Activated T-helper 2 cell treated with anti-CD3 and anti-CD28 coated beads, Interferon-gamma antibody, Interleukin-2, Interleukin-4, amounts not matched to agents 10 μg/mL and 5 μg/mL and 100 μg/mL, durations not matched to agents 14 hours and 24 hours and 36 hours (primary cell): Measurements from ENCODE around the gene DGCR2. TPM values are rescaled to one million over a fixed set of nuclear protein-coding genes. Genes with fewer than 3 reads are reported as not detected.

Experiments
- DNase-seq: peaks from one replicate; pipeline ENCODE4 v3.0.0; 2021; ENCODE audit warnings: low spot score
- H3K27ac Mint-ChIP-seq: one replicate; pipeline ENCODE4 v1.8.0; 2021; ENCODE audit warnings: mixed read lengths
- H3K27me3 Mint-ChIP-seq: one replicate; pipeline ENCODE4 v1.8.0; 2021; ENCODE audit warnings: low read depth, mixed read lengths
- H3K36me3 Mint-ChIP-seq: one replicate; pipeline ENCODE4 v1.8.0; 2021; ENCODE audit warnings: low read depth, mixed read lengths
- H3K4me1 Mint-ChIP-seq: one replicate; pipeline ENCODE4 v1.8.0; 2021; ENCODE audit warnings: low read depth, mixed read lengths
- H3K4me3 Mint-ChIP-seq: one replicate; pipeline ENCODE4 v1.8.0; 2021; ENCODE audit warnings: low read depth, mild to moderate bottlenecking, moderate library complexity, mixed read lengths
- H3K9me3 Mint-ChIP-seq: one replicate; pipeline ENCODE4 v1.8.0; 2021; ENCODE audit warnings: mixed read lengths
- intact Hi-C: fragments of 100-400 bp; cut with micrococcal nuclease; formaldehyde crosslinking; loops from one replicate; pipeline ENCODE4 v1.15.1; 2023
- total RNA-seq: library from RNA; stranded (reverse); gene quantifications from 2 replicates; pipeline ENCODE4 v1.2.3, GENCODE V29; 2022

DGCR2 gene
- total RNA-seq, 1 donor from 2014 or later: 22.5 TPM

DNA sequence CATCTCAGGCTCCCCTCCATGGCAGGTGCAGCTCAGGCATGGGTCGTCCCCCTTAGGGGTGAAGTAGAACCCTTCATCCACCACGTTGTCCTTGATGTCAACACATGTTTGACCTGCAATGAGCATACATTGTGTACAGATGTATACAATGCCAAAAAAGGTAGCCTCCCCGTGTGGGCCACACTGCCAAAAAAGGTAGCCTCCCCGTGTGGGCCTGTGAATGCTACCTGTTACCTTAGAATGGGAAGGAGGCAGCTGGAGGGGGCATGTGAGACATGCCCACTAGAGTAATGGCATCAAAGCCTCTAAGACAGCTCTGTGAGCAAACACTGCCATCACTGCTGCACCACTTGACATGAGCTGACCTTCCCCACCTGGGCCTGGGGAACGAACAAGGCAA is 73.7 kb downstream of the DGCR2 start:
- Mint-ChIP-seq H3K9me3 (no peaks in the 10 kb centered on the region), H3K27ac (no peak overlapping the region), H3K27me3 (no peaks in the 10 kb centered on the region), H3K36me3 (peaks cover 57% of the 10 kb centered on the region), H3K4me1 (peaks cover 6% of the 10 kb centered on the region), H3K4me3 (no peak overlapping the region)
- intact Hi-C loops: no loop called here
- DNase-seq: no peak

DNA sequence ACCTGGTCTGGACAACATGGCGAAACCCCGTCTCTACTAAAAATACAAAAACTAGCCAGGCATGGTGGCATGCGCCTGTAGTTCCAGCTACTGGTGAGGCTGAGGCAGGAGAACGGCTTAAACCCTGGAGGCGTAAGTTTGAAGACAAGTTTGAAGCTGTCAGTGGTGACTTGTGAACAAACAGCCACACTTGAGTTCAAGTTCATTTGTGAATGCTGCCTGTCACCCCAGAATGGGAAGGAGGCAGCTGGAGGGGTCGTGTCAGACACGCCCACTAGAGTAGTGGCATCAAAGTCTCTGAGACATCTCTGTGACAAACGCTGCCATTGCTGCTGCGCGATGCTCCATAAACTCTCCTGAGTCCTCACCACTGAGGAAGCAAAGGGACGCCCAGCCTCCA is 74.2 kb downstream of the DGCR2 start:
- no peak overlapping the region for H3K27ac Mint-ChIP-seq
- no peaks in the 10 kb centered on the region for H3K27me3 Mint-ChIP-seq
- peaks cover 53% of the 10 kb centered on the region for H3K36me3 Mint-ChIP-seq
- H3K4me3 Mint-ChIP-seq: no peak overlapping the region
- no peak for DNase-seq
- peaks cover 4% of the 10 kb centered on the region for H3K4me1 Mint-ChIP-seq
- intact Hi-C loops: no loop called here
- H3K9me3 Mint-ChIP-seq: no peaks in the 10 kb centered on the region

DNA sequence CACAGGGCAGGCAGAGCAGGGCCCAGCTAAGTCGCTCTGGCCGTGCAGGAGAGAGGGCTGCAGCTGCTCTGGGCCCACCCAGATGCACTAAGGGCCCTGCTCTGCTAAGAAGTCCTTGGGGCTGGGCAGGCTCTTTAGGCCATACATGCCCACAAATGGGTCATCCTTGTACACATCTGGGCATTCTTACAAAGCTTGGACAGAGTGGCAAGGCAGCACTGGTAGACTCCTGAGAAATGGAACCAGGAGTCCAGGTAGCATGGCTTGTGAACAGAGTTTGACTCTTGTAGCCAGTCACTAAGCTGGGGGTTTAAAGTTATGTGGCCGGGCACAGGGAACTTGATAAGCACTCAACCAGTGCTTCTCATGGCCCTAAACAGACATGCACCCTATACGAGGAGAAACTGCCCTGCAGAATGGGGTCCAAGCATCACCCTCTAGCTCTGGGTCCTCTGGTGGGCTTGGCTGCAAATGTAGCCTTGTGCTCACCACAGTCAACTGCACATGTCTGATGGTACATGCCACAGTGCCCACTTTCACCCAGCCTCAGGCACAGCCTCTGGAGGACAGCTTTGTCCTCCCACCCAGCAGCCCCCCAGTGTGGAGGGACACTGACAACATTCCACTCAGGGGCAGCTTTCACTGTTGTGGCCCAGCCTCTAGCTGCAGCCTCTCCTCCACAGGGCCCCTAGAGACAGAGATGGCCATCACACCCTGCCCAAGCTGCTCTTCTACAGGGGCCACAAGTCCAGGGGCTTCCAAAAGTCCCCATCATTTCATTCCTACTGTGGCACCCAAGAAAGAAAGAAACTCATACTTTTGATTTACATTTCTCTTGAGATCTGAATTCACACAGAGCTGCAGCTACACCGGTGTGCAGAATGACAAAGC is 75.2 kb downstream of the DGCR2 start:
- H3K4me1 Mint-ChIP-seq: peaks cover 4% of the 10 kb centered on the region
- no peak overlapping the region for H3K27ac Mint-ChIP-seq
- H3K4me3 Mint-ChIP-seq: no peak overlapping the region
- no peaks in the 10 kb centered on the region for H3K27me3 Mint-ChIP-seq
- peaks cover 48% of the 10 kb centered on the region for H3K36me3 Mint-ChIP-seq
- intact Hi-C loops: no loop called here
- H3K9me3 Mint-ChIP-seq: no peaks in the 10 kb centered on the region
- DNase-seq: no peak

- Mint-ChIP-seq H3K36me3 (peaks cover 43% of the 10 kb centered on the region), H3K4me3 (no peak overlapping the region), H3K4me1 (peaks cover 4% of the 10 kb centered on the region), H3K9me3 (no peaks in the 10 kb centered on the region), H3K27me3 (no peaks in the 10 kb centered on the region), H3K27ac (no peak overlapping the region)
- no peak for DNase-seq
- intact Hi-C loops: no loop called here
Measured at GRCh38 chr22:19046287-19046686, 75.9 kb downstream of the DGCR2 start.

GRCh38 chr22:19045094-19045493 is 77.1 kb downstream of the DGCR2 start:
- H3K27ac Mint-ChIP-seq: no peak overlapping the region
- no peak overlapping the region for H3K4me3 Mint-ChIP-seq
- H3K27me3 Mint-ChIP-seq: no peaks in the 10 kb centered on the region
- intact Hi-C loops: no loop called here
- no peaks in the 10 kb centered on the region for H3K9me3 Mint-ChIP-seq
- no peak for DNase-seq
- peaks cover 39% of the 10 kb centered on the region for H3K36me3 Mint-ChIP-seq
- peaks cover 2% of the 10 kb centered on the region for H3K4me1 Mint-ChIP-seq

DNA sequence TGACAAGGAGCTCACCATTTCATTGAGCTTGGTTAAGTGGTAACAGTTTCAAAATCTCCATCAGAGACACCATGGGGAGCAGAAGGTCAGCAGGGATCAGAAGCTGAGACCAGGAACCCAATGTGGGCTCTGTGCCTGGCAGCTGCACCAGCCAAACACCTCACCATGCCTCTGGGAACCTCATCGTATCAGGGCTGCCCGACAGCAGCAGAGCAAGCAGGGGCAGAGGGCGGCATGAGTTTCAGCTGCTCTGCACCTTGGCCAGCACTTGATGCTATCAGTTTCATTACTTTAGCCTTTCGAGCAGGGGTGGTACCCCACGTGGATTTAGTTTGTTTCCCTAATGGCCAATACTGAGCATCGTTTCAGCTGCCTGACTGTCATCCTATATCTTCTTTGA is 77.8 kb downstream of the DGCR2 start:
- intact Hi-C loops: no loop called here
- Mint-ChIP-seq H3K36me3 (peaks cover 33% of the 10 kb centered on the region), H3K27me3 (no peaks in the 10 kb centered on the region), H3K4me3 (no peak overlapping the region), H3K4me1 (no peaks in the 10 kb centered on the region), H3K27ac (no peak overlapping the region), H3K9me3 (no peaks in the 10 kb centered on the region)
- no peak for DNase-seq

- no peaks in the 10 kb centered on the region for H3K27me3 Mint-ChIP-seq
- H3K9me3 Mint-ChIP-seq: no peaks in the 10 kb centered on the region
- no peaks in the 10 kb centered on the region for H3K4me1 Mint-ChIP-seq
- H3K4me3 Mint-ChIP-seq: no peak overlapping the region
- H3K36me3 Mint-ChIP-seq: peaks cover 24% of the 10 kb centered on the region
- DNase-seq: no peak
- intact Hi-C loops: no loop called here
- no peak overlapping the region for H3K27ac Mint-ChIP-seq
Measured at GRCh38 chr22:19043121-19044085, 78.8 kb downstream of the DGCR2 start.

- Mint-ChIP-seq H3K27ac (no peak overlapping the region), H3K36me3 (peaks cover 20% of the 10 kb centered on the region), H3K27me3 (no peaks in the 10 kb centered on the region), H3K4me3 (no peak overlapping the region), H3K4me1 (no peaks in the 10 kb centered on the region), H3K9me3 (no peaks in the 10 kb centered on the region)
- intact Hi-C loops: no loop called here
- DNase-seq: no peak
Measured at GRCh38 chr22:19042285-19043120, 79.7 kb downstream of the DGCR2 start.

DNA sequence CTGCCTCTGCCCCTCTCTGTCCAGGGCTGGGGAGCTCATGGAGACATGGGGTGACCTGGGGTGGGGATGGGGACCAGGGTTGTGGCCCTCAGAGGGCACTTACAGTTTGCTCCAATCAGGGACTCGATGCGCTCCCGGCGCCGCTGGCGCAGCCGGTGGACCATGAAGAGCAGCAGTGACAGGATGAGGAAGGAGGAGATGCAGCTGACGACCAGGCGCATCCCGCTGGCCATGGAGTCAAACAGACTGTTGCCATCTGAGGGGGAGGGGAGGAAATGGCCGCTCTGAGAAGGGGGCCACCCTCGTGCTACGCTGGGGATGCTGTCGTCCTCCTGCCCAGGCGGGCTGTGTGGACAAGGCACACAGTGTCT is 80.5 kb downstream of the DGCR2 start:
- Mint-ChIP-seq H3K4me1 (no peaks in the 10 kb centered on the region), H3K27ac (no peak overlapping the region), H3K9me3 (no peaks in the 10 kb centered on the region), H3K27me3 (no peaks in the 10 kb centered on the region), H3K36me3 (peaks cover 17% of the 10 kb centered on the region), H3K4me3 (no peak overlapping the region)
- no peak for DNase-seq
- intact Hi-C loops: no loop called here

DNA sequence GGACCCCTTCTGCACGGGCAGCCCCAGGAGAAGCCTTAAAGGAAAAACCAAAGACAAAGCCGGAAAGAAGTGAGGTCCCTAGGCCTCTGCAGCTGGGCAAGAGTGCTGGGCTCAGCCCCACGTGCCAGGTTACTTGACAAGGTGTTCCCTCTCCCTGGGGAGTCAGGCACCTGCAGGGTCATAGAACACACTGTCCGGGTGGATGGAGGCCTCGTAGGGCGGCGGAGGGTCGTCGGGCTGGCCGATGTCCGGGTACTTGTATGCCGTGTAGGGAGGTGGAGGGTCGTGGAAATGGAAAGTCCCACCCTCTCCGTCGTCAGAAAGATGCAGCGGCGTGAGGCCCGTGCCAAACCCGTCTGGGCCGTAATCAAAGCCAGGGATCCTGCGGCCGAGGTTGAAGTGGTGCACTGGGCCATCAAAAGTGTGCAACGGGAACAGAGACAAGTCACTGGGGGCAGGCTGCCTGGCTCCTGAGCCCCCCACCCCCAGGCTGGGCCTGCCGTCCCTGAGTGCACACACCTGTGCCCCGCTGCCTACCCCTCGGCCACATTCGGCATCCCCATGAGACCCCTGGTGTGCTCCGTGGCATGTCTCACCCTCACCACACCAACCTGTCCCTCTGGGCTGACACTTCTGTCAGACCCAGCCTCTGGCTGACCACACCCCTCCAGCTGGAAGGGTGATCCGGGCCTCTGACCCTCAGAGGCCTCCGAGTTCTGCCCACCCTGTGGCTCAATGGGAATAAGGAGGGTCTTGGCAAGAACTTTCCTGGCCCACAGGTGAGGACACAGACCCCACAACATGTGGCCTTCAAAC is 81.1 kb downstream of the DGCR2 start:
- no peak overlapping the region for H3K4me3 Mint-ChIP-seq
- no peaks in the 10 kb centered on the region for H3K4me1 Mint-ChIP-seq
- H3K27ac Mint-ChIP-seq: no peak overlapping the region
- DNase-seq: no peak
- H3K9me3 Mint-ChIP-seq: no peaks in the 10 kb centered on the region
- H3K27me3 Mint-ChIP-seq: no peaks in the 10 kb centered on the region
- peaks cover 14% of the 10 kb centered on the region for H3K36me3 Mint-ChIP-seq
- intact Hi-C loops: no loop called here

GRCh38 chr22:19040391-19040861 is 81.8 kb downstream of the DGCR2 start:
- DNase-seq: no peak
- Mint-ChIP-seq H3K27ac (no peak overlapping the region), H3K4me1 (no peaks in the 10 kb centered on the region), H3K4me3 (no peak overlapping the region), H3K36me3 (peaks cover 12% of the 10 kb centered on the region), H3K27me3 (no peaks in the 10 kb centered on the region), H3K9me3 (no peaks in the 10 kb centered on the region)
- intact Hi-C loops: no loop called here
